ENCODE results near the gene ZNF736. TPM values are rescaled to one million over a fixed set of nuclear protein-coding genes. Genes with fewer than 3 reads are reported as not detected.

ZNF736 gene
- polyA plus RNA-seq, 4 donors = 0.27 to 12.3 (median 2.0) TPM

- peaks cover 2 to 58% of the 10 kb centered on the region in 2 donors for H3K9me3 ChIP-seq (ENCODE audit: control insufficient read depth in 2 of 2, insufficient read depth in 1 of 2, low read depth in 1 of 2, low read length in 1 of 2)
- 91 to 97% (median 95%) methylated on average over 2 of the region's 2 CpGs for WGBS, 3 donors
These were observed 45.8 kb downstream of the ZNF736 start for GRCh38 chr7:64359543-64359942.

GRCh38 chr7:64371116-64371515 lies 57.4 kb downstream of the ZNF736 start:
- no peaks in the 10 kb centered on the region for H3K36me3 ChIP-seq (ENCODE audit: control insufficient read depth in 3 of 3, insufficient read depth in 2 of 3, low read depth in 1 of 3, low read length in 3 of 3)
- peaks cover 1 to 45% of the 10 kb centered on the region in 2 donors for H3K9me3 ChIP-seq (ENCODE audit: control insufficient read depth in 2 of 2, insufficient read depth in 1 of 2, low read depth in 1 of 2, low read length in 1 of 2)
- FAIRE-seq (no peak), DNase-seq (no peak)
- WGBS, 3 donors = 88 to 92% (median 91%) methylated on average over 2 of the region's 2 CpGs
- no peak overlapping the region for H3K27ac ChIP-seq (ENCODE audit: low read depth in 1 of 3, low read length in 2 of 3)
- H3K27me3 ChIP-seq (ENCODE audit: control insufficient read depth in 3 of 3, insufficient read depth in 3 of 3, low read length in 3 of 3) = no peaks in the 10 kb centered on the region
- H3K4me3 ChIP-seq (ENCODE audit: low read depth in 1 of 3, low read length in 3 of 3) = no peak overlapping the region
- H3K4me1 ChIP-seq (ENCODE audit: control insufficient read depth in 3 of 3, insufficient read depth in 2 of 3, low read depth in 1 of 3, low read length in 2 of 3) = no peaks in the 10 kb centered on the region

More at GRCh38 chr7:64359543-64359942, 45.8 kb downstream of the ZNF736 start:
- Histone ChIP-seq H3K36me3 (ENCODE audit: control insufficient read depth in 3 of 3, insufficient read depth in 2 of 3, low read depth in 1 of 3, low read length in 3 of 3) (peaks cover 0 to 3% (median 0%) of the 10 kb centered on the region in 3 donors), H3K27me3 (ENCODE audit: control insufficient read depth in 3 of 3, insufficient read depth in 3 of 3, low read length in 3 of 3) (no peaks in the 10 kb centered on the region), H3K27ac (ENCODE audit: low read depth in 1 of 3, low read length in 2 of 3) (no peak overlapping the region), H3K4me1 (ENCODE audit: control insufficient read depth in 3 of 3, insufficient read depth in 2 of 3, low read depth in 1 of 3, low read length in 2 of 3) (no peaks in the 10 kb centered on the region), H3K4me3 (ENCODE audit: low read depth in 1 of 3, low read length in 3 of 3) (no peak overlapping the region)
- DNase-seq (no peak), FAIRE-seq (no peak)

DNA sequence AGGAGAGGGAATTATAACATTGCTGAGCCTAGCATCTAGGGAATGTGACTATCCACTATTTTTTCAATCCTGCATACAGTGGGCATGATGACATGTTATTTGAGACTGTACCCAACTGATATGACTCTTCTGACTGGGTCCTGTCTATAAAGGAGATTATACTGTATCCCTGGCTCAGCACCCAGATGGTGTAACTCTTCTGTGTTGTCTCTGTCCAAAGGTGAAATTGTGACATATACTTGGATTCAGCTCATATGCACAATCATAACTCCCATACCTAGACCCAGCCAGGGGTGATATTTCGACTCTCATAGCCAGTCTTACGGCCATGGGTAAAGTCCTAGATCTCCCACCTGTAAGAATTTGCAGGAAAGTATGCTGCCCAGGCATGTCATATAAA lies 59.3 kb downstream of the ZNF736 start:
- Histone ChIP-seq H3K27me3 (ENCODE audit: control insufficient read depth in 3 of 3, insufficient read depth in 3 of 3, low read length in 3 of 3) (no peaks in the 10 kb centered on the region), H3K36me3 (ENCODE audit: control insufficient read depth in 3 of 3, insufficient read depth in 2 of 3, low read depth in 1 of 3, low read length in 3 of 3) (no peaks in the 10 kb centered on the region), H3K4me1 (ENCODE audit: control insufficient read depth in 3 of 3, insufficient read depth in 2 of 3, low read depth in 1 of 3, low read length in 2 of 3) (no peaks in the 10 kb centered on the region), H3K9me3 (ENCODE audit: control insufficient read depth in 2 of 2, insufficient read depth in 1 of 2, low read depth in 1 of 2, low read length in 1 of 2) (peaks cover 3 to 50% of the 10 kb centered on the region in 2 donors), H3K27ac (ENCODE audit: low read depth in 1 of 3, low read length in 2 of 3) (no peak overlapping the region), H3K4me3 (ENCODE audit: low read depth in 1 of 3, low read length in 3 of 3) (no peak overlapping the region)
- 71 to 78% (median 76%) methylated on average over 2 of the region's 2 CpGs for WGBS, 3 donors
- DNase-seq = no peak
- FAIRE-seq = no peak

DNA sequence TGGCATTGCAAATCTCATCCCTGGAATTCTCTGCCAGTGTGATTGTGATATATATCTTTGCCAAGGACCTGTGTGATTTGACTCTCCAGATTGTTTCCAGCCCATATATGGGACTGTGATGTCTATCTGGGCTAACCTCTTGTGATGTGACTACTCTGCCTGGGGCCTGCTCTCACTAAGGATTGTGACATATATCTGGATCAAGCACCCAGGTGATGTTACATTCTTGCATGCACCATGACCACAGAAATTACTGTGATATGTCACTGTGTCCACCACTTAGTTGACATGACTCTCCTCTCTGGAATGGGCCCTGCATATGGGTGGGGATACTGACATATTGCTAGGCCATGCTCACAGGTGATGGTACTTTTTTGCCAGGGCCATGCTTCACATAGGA lies 86.6 kb downstream of the ZNF736 start:
- Histone ChIP-seq H3K27ac (ENCODE audit: low read depth in 1 of 3, low read length in 2 of 3) (no peak overlapping the region), H3K27me3 (ENCODE audit: control insufficient read depth in 3 of 3, insufficient read depth in 3 of 3, low read length in 3 of 3) (no peaks in the 10 kb centered on the region), H3K36me3 (ENCODE audit: control insufficient read depth in 3 of 3, insufficient read depth in 2 of 3, low read depth in 1 of 3, low read length in 3 of 3) (no peaks in the 10 kb centered on the region), H3K4me3 (ENCODE audit: low read depth in 1 of 3, low read length in 3 of 3) (no peak overlapping the region), H3K4me1 (ENCODE audit: control insufficient read depth in 3 of 3, insufficient read depth in 2 of 3, low read depth in 1 of 3, low read length in 2 of 3) (no peaks in the 10 kb centered on the region), H3K9me3 (ENCODE audit: control insufficient read depth in 2 of 2, insufficient read depth in 1 of 2, low read depth in 1 of 2, low read length in 1 of 2) (peaks cover 0 to 34% of the 10 kb centered on the region in 2 donors)
- FAIRE-seq (no peak), DNase-seq (no peak)

Other genes starting within 250 kb of the ZNF736 start
- not detected for gene ZNF735, start 106.8 kb upstream of the ZNF736 start, polyA plus RNA-seq
- not detected for gene ZNF679, start 85.5 kb upstream of the ZNF736 start, polyA plus RNA-seq
- gene ZNF680, start 249.1 kb downstream of the ZNF736 start, polyA plus RNA-seq = 10 to 100 TPM in 1 of 4 donors, 1 to 10 TPM in 3; 1.4 to 10.5 (median 2.8) TPM

Data from small intestine (tissue), 7 donors.